ENCODE results near the gene BACH2. TPM values are rescaled to one million over a fixed set of nuclear protein-coding genes. Genes with fewer than 3 reads are reported as not detected.

BACH2 gene
- polyA plus RNA-seq, 1 of the 3 experiments (the other 2 are of a cell fraction), result 0.46 TPM

DNA sequence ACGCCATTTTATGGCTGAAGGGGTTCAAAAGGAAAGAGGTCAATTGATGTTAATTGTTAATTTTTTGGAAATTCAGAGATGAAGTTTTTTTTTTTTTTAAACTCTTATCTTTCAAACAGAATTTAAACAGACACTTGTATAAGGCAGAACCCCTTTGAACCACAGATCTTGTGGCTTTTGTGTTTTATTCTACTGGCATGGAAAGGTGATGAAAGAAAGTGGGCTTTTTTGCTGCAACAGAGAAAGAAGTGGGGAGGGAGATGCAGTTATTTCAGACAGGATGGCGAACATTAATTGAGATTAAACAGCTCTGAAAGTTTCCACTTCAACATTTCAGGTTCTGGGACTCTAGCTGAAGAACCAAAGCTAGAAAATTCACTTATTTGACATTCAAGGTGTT is 201.5 kb downstream of the BACH2 start (continued):
- TF ChIP-seq, protein P1, sequence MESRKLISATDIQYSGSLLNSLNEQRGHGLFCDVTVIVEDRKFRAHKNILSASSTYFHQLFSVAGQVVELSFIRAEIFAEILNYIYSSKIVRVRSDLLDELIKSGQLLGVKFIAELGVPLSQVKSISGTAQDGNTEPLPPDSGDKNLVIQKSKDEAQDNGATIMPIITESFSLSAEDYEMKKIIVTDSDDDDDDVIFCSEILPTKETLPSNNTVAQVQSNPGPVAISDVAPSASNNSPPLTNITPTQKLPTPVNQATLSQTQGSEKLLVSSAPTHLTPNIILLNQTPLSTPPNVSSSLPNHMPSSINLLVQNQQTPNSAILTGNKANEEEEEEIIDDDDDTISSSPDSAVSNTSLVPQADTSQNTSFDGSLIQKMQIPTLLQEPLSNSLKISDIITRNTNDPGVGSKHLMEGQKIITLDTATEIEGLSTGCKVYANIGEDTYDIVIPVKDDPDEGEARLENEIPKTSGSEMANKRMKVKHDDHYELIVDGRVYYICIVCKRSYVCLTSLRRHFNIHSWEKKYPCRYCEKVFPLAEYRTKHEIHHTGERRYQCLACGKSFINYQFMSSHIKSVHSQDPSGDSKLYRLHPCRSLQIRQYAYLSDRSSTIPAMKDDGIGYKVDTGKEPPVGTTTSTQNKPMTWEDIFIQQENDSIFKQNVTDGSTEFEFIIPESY (IDR thresholded peaks at IDR 0.05; ENCODE audit: borderline replicate concordance, low read depth), result no peak
- no peak for TF ChIP-seq TAF1 (IDR thresholded peaks at IDR 0.05; ENCODE audit: borderline replicate concordance, low read depth, low read length)
- no peak for TF ChIP-seq JUND (IDR thresholded peaks at IDR 0.05)
- TF ChIP-seq YY1 (IDR thresholded peaks at IDR 0.05; ENCODE audit: low read depth), result no peak
- no peak for TF ChIP-seq ELF1 (IDR thresholded peaks at IDR 0.05)
- TF ChIP-seq RAD21 (IDR thresholded peaks at IDR 0.05; ENCODE audit: low read length), result no peak
- TF ChIP-seq SIN3A (IDR thresholded peaks at IDR 0.05; ENCODE audit: borderline replicate concordance, low read depth, low read length), result no peak
- TF ChIP-seq FOXM1 (IDR thresholded peaks at IDR 0.05; ENCODE audit: low read depth), result no peak

DNA sequence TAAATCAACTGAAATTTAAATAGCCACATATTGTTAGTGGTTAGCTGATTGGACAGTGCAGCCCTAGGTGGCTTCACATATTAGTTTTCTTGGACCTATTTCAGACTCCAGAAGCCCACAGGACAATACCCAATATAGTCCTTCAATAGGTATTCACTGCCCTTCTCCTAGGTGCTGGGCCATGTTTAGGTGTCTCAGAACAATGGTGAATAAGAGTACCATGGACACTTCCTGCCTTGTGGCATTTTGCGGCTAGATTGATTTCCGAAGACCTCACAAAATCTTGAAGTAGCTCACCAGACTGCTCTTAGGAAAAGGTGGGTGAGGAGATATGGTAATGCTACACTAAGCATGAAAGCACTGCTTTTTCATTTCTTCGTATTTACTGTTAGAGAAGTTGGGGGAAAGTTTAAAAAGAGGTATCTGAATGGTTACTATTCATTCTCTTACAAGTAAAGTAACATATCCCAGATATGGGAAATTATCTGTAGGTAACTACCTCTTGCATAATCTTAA is 203.0 kb downstream of the BACH2 start:
- ChIA-PET POLR2A (no interaction called here), CTCF (interaction anchor here (0.6 to 1.7 kb wide), 3 partner anchors 10 to 123 kb away, joined by 3 to 5 read pairs (median 3); no protein-coding TSS in a partner anchor)
- TF ChIP-seq, protein P2, sequence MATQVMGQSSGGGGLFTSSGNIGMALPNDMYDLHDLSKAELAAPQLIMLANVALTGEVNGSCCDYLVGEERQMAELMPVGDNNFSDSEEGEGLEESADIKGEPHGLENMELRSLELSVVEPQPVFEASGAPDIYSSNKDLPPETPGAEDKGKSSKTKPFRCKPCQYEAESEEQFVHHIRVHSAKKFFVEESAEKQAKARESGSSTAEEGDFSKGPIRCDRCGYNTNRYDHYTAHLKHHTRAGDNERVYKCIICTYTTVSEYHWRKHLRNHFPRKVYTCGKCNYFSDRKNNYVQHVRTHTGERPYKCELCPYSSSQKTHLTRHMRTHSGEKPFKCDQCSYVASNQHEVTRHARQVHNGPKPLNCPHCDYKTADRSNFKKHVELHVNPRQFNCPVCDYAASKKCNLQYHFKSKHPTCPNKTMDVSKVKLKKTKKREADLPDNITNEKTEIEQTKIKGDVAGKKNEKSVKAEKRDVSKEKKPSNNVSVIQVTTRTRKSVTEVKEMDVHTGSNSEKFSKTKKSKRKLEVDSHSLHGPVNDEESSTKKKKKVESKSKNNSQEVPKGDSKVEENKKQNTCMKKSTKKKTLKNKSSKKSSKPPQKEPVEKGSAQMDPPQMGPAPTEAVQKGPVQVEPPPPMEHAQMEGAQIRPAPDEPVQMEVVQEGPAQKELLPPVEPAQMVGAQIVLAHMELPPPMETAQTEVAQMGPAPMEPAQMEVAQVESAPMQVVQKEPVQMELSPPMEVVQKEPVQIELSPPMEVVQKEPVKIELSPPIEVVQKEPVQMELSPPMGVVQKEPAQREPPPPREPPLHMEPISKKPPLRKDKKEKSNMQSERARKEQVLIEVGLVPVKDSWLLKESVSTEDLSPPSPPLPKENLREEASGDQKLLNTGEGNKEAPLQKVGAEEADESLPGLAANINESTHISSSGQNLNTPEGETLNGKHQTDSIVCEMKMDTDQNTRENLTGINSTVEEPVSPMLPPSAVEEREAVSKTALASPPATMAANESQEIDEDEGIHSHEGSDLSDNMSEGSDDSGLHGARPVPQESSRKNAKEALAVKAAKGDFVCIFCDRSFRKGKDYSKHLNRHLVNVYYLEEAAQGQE (IDR thresholded peaks at IDR 0.05; ENCODE audit: low read depth, low read length), result peak; percentile 42; the same call in 1 of the 2 replicates
- TF ChIP-seq RXRA (IDR thresholded peaks at IDR 0.05; ENCODE audit: borderline replicate concordance, low read depth) (no peak), RAD21 (IDR thresholded peaks at IDR 0.05; ENCODE audit: low read length) (no peak), GATA2 (CRISPR knock-in tag; IDR thresholded peaks at IDR 0.05) (no peak)
- H3K27me3 ChIP-seq (ENCODE audit: insufficient read depth), result no peaks in the 10 kb centered on the region
- H3K9me2 ChIP-seq, result no peaks in the 10 kb centered on the region
- H3K36me3 ChIP-seq (replicated peaks in 1 of 2; ENCODE audit: control insufficient read depth in 1 of 2, insufficient read depth in 2 of 2, low read length in 1 of 2), result no peaks in the 10 kb centered on the region
- no peak overlapping the region for H3K4me3 ChIP-seq (ENCODE audit: low read depth in 2 of 2, low read length in 1 of 2)
- WGBS (ENCODE audit: low lambda C conversion rate), result 84% methylated on average over 3 of the region's 3 CpGs
- H3K4me2 ChIP-seq, result no peak overlapping the region
- peaks cover 6 to 11% of the 10 kb centered on the region in 2 experiments; a peak in 3 of 4 replicates for H3K4me1 ChIP-seq (ENCODE audit: control insufficient read depth in 1 of 2, insufficient read depth in 2 of 2, low read depth in 1 of 2, low read length in 1 of 2)
- H3K9ac ChIP-seq, result no peak overlapping the region
- peaks cover 17% of the 10 kb centered on the region for H3F3A ChIP-seq (replicated peaks; ENCODE audit: insufficient read depth)
- no peak for DNase-seq
- no peak overlapping the region for H2AFZ ChIP-seq (ENCODE audit: low read depth)
- H3K27ac ChIP-seq (ENCODE audit: low read depth in 2 of 2, low read length in 1 of 2), result no peak overlapping the region
- H3K9me3 ChIP-seq, result no peaks in the 10 kb centered on the region
- H4K20me1 ChIP-seq (ENCODE audit: insufficient read depth), result no peaks in the 10 kb centered on the region
- no peaks in the 10 kb centered on the region for H3K79me2 ChIP-seq (ENCODE audit: insufficient read depth)

Data from SK-N-SH (cell line).